ENCODE results near the gene SFXN5.
A peak's percentile ranks its signal among the peaks of the same experiment; 100 is the strongest.

Gene SFXN5

DNA sequence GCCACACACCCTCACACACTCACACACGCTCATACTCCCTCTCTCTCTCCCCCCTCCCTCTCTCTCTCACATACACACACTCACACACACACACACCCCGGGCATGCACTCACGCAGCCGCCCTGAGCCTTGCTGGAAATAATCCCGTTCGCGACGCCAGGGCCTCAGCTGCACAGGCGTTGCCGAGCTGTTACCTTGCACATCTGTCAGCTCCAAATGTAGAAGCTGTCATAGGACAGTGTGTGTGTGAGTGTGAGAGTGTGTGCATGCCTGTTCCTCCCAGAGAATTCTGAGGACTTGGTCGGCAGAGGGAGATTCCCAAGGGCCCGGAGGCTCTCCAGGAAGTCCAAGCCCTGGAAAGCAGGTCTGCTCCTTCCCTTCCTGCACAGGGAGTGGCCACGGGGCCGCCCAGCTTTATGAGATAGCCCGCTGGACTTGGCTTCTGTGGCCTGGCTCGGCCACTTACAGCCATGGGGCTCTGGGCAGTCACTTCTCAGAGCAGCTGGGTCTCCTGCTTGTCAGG lies 175.7 kb downstream of the SFXN5 start:
- DNase-seq (ENCODE audit: low read depth) = peak; percentile 64
- TF ChIP-seq, protein P1, sequence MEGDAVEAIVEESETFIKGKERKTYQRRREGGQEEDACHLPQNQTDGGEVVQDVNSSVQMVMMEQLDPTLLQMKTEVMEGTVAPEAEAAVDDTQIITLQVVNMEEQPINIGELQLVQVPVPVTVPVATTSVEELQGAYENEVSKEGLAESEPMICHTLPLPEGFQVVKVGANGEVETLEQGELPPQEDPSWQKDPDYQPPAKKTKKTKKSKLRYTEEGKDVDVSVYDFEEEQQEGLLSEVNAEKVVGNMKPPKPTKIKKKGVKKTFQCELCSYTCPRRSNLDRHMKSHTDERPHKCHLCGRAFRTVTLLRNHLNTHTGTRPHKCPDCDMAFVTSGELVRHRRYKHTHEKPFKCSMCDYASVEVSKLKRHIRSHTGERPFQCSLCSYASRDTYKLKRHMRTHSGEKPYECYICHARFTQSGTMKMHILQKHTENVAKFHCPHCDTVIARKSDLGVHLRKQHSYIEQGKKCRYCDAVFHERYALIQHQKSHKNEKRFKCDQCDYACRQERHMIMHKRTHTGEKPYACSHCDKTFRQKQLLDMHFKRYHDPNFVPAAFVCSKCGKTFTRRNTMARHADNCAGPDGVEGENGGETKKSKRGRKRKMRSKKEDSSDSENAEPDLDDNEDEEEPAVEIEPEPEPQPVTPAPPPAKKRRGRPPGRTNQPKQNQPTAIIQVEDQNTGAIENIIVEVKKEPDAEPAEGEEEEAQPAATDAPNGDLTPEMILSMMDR (IDR thresholded peaks at IDR 0.05; ENCODE audit: low read length, missing control alignments) = no peak
- no peak overlapping the region for H3K4me3 ChIP-seq (replicated peaks; ENCODE audit: low read depth, low read length)

DNA sequence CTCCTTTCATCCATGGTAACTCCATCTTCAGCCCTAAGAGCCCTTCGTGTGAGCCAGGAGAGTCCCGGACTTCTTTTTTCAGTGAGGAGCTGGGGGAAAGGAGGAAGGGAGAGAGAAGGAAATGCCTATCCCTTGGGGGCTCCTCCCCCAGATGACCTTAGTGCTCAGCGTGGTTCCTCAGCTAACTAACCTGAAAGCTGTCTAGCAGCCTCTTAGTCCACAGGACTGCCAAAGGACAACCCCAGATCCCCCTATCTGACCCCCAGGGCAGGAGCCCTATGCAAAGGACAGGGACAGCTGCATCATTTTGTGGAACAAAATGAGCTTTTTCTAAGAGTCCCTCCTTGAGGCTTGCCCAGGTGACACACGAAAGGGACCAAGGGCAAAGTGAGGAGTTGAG lies 176.4 kb downstream of the SFXN5 start:
- no peak overlapping the region for H3K4me3 ChIP-seq (replicated peaks; ENCODE audit: low read depth, low read length)
- TF ChIP-seq, protein P1 (IDR thresholded peaks at IDR 0.05; ENCODE audit: low read length, missing control alignments) = no peak
- no peak for DNase-seq (ENCODE audit: low read depth)

DNA sequence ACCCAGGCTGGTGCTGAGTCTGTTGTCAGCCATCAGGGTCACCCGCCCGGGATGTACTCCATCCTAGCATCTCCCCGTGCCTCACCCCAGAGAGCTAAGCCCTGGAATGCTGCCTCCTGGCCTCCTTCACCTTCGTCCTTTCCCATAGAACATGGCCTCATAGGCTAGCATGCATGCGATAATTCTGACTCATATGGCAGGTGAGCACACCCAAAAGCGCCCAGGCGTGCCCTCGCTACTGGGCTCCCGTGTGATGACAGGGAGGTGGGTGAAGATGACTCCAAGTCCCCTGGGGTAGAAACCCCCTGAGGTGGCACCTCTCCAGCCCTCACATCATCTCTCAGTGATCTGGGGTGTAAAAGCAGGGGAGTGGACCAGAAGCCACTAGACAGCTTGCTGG lies 177.0 kb downstream of the SFXN5 start:
- no peak overlapping the region for H3K4me3 ChIP-seq (replicated peaks; ENCODE audit: low read depth, low read length)
- TF ChIP-seq, protein P1 (IDR thresholded peaks at IDR 0.05; ENCODE audit: low read length, missing control alignments) = no peak
- no peak for DNase-seq (ENCODE audit: low read depth)

DNA sequence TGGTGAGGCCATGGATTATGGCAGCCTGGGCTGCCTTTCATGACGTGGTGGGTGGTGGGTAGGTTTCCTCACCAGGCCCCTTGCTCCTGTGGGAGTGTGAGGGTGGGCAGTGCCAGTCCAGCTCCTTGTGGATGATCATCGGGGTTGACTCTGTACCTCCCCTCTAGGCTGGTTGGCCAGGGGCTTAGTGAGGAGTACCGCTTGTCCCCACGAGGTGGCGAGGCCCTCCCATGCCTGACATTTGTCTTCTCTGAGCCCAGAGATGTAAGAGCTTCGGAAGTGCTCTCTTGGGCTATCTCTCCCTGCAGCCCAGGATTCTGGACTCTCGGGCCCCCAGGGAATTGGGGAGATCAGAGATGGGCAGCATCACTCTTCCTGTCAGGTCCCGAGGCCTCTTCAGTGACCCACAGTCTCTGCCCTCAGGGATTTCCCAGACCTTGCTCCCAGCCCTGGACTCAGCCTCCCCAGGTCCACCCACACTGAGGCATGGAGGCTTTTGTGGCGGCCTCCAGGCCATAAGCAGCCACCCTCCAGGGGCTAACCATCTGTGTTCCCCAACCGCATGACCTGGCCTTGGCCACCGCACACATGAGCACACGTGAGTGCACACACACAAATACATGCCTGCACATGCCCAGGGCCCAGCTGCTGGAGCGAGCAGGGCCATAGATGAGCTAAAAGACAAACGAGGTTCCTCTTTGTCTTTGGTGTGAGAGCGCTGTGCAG lies 177.8 kb downstream of the SFXN5 start:
- TF ChIP-seq, protein P1 (IDR thresholded peaks at IDR 0.05; ENCODE audit: low read length, missing control alignments) = peak; percentile 85
- H3K4me3 ChIP-seq (replicated peaks; ENCODE audit: low read depth, low read length) = no peak overlapping the region
- DNase-seq (ENCODE audit: low read depth) = peak; percentile 77

DNA sequence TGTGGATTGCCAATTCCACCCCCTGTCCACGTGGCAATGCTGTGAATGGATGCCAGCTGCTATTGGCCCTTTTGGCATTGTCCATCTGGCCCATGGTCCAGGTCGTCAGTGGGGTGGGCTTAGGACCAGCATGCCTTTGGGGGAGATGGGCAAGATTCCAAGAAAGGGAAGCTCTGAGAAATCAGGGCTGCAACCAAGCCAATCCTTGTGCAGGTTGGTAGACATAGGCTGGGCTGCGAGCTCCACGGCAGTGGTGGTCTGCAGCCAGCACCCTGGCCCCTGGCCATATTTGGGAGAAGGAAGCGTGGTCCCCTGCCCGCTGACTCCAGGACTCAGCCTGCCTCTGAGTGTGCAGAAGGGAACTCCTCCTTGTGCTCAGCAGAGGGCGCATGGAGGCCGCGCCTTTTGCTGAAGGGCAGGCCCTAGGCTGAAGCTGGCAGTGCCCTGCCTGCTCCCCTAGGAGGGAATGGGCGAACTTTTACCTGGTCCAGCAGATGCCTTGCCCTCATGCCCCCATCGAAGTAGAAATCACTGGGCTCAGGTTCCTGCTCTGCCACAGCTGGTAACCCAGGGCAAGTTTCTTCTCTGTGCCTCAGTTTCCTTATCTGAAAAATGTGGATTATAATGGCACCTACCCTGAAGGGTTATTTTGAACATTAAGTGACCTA lies 178.9 kb downstream of the SFXN5 start:
- H3K4me3 ChIP-seq (replicated peaks; ENCODE audit: low read depth, low read length) = no peak overlapping the region
- TF ChIP-seq, protein P1 (IDR thresholded peaks at IDR 0.05; ENCODE audit: low read length, missing control alignments) = peak; percentile 86
- peak; percentile 81 for DNase-seq (ENCODE audit: low read depth)
